NCI-H2196 treated with DMSO at 0.1 percent for 48 hours (cell line): ENCODE data around the gene RGL2.
"Not testable (repeated sequence)": the region's sequence is repeated elsewhere in the genome, so short reads cannot be mapped to it uniquely, and the experiment has no call there.

Experiments
- DNase-seq: peaks from one replicate; lab custom pipeline; 2025; ENCODE audit not compliant: unreplicated experiment; lab: John Stamatoyannopoulos, UW

The RGL2 gene

GRCh38 chr6:33273924-33274902, 24.5 kb downstream of the RGL2 start:
- no peak for DNase-seq

DNA sequence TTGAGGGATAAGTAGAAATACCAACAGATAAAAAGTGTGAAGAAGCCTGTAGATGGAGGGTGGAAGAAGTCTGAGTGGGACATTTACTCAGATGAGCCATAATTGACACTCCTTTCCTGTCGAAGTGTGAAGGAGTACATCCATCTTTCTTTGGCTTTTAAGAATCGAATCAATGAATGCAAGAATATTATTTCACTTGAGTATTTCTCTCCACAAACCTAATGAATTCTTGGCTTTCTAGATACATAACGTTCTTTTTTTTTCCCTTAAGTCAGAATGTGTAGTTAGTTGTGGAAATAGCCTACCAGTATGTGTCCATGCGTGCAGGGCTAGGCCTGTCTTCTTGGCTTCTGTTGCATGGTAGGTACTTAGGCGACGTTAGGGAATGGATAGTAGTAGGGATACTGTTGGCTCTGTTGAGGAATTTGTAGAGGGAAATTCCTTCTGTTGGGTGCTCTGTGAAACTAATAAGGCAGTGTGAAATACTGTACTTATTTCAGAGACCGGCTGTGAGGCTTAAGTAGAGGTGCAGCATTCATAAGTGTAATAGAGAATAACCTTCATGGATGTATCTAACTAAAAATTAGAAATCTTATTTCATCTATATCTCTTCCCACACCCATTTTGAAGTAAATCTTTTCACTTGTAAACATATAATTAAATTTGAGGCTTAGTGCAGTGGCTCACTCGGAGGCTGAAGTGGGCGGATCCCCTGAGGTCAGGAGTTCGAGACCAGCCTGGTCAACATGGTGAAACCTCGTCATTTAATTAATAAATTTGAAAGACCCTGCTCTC, 25.4 kb downstream of the RGL2 start:
- no peak for DNase-seq

DNA sequence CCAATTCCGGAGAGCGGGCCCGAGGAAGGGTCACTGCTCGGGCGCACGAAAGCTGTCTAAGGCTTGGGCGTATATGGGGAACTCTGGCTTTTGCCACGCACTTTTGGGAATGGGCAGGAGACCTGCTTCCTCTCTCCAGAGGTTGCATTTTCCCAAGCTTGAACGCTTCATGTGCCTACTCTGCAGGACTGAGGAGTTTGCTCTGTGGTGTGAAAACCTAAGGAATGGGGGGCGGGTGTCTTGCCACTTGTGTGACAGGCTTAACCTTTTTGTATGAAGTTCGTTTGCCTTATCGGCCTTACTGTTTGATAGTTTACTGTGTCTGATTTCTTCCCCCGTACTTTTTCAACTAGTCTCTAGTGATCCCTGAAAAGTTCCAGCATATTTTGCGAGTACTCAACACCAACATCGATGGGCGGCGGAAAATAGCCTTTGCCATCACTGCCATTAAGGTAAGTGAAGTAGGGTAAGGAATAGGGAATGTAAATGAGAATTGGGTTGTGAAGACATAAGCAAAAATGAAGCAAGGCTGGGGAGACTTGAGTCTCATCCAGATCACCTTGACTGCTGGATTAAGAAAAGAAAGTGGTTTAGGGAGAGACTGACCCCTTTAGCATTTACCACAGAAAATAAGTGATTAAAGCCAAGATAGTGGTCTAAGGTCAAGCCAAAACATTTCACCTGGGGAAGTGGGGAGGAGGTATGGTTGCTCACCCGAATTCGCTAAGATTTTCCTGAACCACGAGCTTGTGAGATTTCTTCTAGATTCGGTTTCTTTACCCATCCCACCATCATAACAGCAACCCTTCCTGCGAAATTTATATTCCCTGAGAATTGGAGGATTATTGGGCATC, 26.2 kb downstream of the RGL2 start:
- DNase-seq = no peak

GRCh38 chr6:33271468-33272274, 27.1 kb downstream of the RGL2 start, which contains the start of the genes RPS18 and VPS52:
RPS18 (plus strand) TSS chr6:33272075; CDS start chr6:33272120, 45 bp downstream.
VPS52 (minus strand) TSS chr6:33271876; CDS start chr6:33271675, 201 bp downstream.
- DNase-seq = peak; percentile 99

DNA sequence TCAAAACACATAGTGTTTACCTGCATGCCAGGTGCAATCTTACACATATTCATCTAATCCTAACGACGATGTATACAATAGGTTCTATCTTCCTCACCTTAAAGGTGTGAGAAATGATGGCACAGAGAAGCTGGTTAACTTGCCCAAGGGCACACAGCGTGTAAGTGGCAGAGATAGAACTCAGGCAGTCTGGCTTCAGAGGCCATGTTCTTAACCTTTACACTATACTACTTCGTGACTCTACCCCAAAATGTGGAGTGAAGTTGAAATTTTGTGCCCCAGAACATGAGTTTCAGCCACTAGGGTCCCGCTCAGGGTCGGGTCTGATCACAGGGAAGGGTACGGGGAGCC, 27.6 kb downstream of the RGL2 start:
- DNase-seq = peak; percentile 63

DNA sequence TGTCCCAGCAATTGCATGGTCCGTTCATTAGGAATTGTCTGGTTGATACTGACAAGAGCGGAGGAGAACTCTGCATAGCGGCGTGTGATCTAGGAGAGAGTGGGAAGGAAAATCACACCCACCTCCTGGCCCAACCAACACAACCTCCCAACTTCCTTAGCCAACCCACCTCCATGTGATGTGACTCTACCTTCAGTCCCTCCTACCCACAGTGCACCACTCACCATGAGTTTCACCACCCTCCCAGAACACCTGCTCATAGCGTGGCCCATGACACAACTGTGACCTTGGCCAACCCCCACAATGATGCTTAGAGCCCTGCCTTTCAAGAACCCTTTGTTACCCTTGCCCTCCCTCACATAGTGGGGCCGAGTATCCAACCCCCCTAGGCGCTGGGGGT, 34.7 kb downstream of the RGL2 start:
- DNase-seq = no peak

GRCh38 chr6:33262490-33262889, 36.3 kb downstream of the RGL2 start:
- not testable (repeated sequence) for DNase-seq

- no peak for DNase-seq
These were observed 39.7 kb downstream of the RGL2 start for GRCh38 chr6:33259032-33259431.

- DNase-seq = no peak
These were observed 44.2 kb downstream of the RGL2 start for GRCh38 chr6:33254591-33254990.

DNA sequence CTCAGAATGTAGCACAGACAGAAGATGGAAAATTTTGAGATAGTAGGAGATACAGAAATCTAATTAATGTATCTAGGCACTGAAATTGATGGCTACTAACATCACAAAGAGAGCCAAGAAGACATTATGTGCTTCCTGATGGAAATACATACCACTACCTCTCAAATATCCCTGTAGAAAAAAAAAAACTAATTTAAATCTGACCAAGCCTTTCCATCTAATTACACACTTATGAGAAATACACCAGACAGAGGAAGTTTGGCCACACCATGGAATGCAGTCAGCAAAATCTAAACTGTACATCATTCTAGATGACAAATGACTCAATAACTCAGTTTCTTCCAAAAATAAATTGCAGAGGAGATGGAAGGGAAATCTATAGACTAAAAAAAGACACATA, 46.0 kb downstream of the RGL2 start:
- no peak for DNase-seq

DNA sequence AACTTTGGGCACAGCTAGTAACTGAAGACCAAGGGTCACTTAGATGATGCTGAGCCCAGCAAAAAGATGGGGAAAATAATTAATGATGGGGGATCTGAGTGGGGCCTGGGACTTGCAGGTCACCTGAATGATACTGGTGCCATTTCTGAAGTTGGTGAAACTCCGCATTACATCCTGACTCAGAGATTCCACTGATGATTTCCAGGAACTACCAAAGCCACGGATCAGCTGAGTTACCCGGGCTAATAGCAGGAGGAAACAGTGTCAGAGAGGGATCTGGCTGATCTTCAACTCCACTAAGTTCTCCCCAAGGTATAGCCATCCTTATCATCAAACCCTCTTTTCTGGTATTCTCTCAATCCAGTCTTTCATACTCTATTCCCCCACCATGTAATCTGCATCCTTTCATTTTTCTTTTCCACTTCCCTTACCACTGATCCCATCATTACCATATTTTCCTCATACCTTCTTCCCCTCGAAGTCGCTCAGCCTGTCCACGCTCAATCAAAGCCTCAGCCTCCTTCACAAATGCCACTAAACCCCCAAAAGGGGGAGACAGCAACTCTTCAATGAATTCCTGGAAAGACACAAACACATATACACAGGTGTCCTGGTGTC, 47.2 kb downstream of the RGL2 start:
- no peak for DNase-seq

GRCh38 chr6:33250731-33251130, 48.0 kb downstream of the RGL2 start:
- DNase-seq = no peak

- DNase-seq = no peak
These were observed 48.8 kb downstream of the RGL2 start for GRCh38 chr6:33249732-33250630.

GRCh38 chr6:33248932-33249731, 49.6 kb downstream of the RGL2 start:
- DNase-seq = peak; percentile 100

- DNase-seq = no peak
These were observed 50.2 kb downstream of the RGL2 start for GRCh38 chr6:33248643-33248931.

DNA sequence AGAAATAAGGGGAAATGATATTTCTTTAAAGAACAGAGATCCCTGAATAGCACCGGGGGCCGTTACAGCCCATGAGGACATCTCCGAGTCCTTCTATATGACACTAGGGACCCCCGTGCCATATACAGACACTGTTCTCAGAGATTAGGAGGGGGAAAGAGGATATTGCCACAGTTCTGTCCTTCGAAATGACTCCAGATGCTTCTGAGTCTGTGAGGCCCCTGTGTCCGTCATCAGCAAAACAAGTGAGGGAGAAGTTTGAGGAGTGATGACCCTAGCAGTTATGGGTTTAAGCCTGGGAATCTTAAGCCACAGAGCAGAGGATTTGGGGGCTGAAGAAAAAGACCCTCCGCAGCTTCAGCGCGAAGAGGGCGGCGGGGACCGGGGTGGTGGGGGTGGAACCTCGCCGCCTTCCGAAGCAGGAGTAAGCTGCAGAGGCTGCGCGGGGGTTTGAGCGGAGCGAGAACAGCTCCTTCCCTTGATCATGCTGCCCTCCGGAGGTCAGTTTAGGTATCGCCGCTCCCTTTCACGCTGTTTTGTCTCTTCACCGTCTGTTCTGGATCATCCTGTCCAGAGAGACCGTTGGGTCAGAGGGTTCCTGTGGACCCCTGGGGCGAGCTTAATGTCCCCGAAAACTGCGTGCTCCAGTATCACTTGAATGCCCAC, 50.6 kb downstream of the RGL2 start:
- peak; percentile 77 for DNase-seq

DNA sequence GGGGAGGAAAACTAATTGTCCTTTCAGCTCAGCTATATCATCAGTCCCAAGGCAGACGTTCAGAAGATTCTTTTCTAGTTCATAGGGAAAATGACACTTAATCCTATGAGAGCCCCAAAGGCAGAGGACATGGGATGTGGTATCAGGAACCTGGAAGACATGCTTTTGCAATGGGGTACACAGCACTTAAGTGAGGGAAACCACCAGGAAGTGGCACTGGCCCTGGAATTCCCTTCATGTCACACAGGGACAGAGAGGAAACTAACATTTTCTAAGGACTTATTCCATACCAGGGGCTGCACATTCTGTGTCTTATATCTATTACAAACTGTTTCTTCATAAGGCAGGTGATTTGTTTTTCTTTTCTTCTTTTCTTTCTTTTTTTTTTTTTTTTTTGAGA, 55.3 kb downstream of the RGL2 start:
- DNase-seq = no peak

GRCh38 chr6:33241968-33242367, 56.8 kb downstream of the RGL2 start:
- no peak for DNase-seq
